D721Med (cell line): ENCODE results near the gene VANGL1.

Experiments
- DNase-seq: peaks from one replicate; pipeline ENCODE4 v3.0.0; 2011; ENCODE audit warnings: low spot score; ENCODE audit not compliant: insufficient read length
- FAIRE-seq: peaks from 2 replicates; lab custom pipeline; 2011; peaks lifted over from hg19 to GRCh38; lab: Jason Lieb, UNC
- CTCF ChIP-seq: IDR thresholded peaks from 2 replicates; pipeline ENCODE4 v1.5.1; 2012; ENCODE audit warnings: mild to moderate bottlenecking, control low read depth; ENCODE audit not compliant: insufficient read depth; ENCODE audit errors: missing control alignments

The VANGL1 gene

GRCh38 chr1:115702959-115703358, 61.2 kb downstream of the VANGL1 start:
- DNase-seq (no peak), FAIRE-seq (no peak)
- no peak for TF ChIP-seq CTCF

- no peak for TF ChIP-seq CTCF
- DNase-seq (no peak), FAIRE-seq (no peak)
Observed at GRCh38 chr1:115705085-115705951, 63.5 kb downstream of the VANGL1 start.

- FAIRE-seq = no peak
- no peak for DNase-seq
- no peak for TF ChIP-seq CTCF
Observed at GRCh38 chr1:115705963-115706362, 64.2 kb downstream of the VANGL1 start.

GRCh38 chr1:115706587-115707425, 65.0 kb downstream of the VANGL1 start:
- no peak for FAIRE-seq
- peak; percentile 55 for TF ChIP-seq CTCF
- DNase-seq = no peak

GRCh38 chr1:115710859-115711624, 69.3 kb downstream of the VANGL1 start:
- FAIRE-seq (no peak), DNase-seq (no peak)
- no peak for TF ChIP-seq CTCF

GRCh38 chr1:115712911-115713609, 71.3 kb downstream of the VANGL1 start:
- FAIRE-seq = no peak
- DNase-seq = no peak
- no peak for TF ChIP-seq CTCF
